ENCODE results near the gene CCL22. TPM values are rescaled to one million over a fixed set of nuclear protein-coding genes. Genes with fewer than 3 reads are reported as not detected.

Gene CCL22
- total RNA-seq, 1 donor from 2014 or later = not detected

GRCh38 chr16:57377080-57377841 is 18.7 kb downstream of the CCL22 start:
- DNase-seq (ENCODE audit: low spot score) = no peak

GRCh38 chr16:57379579-57379978 is 21.0 kb downstream of the CCL22 start:
- peaks cover 10% of the 10 kb centered on the region for H3K4me1 Mint-ChIP-seq (ENCODE audit: unreplicated experiment)
- peaks cover 1% of the 10 kb centered on the region for H3K27me3 Mint-ChIP-seq (ENCODE audit: unreplicated experiment)
- no peak for TF ChIP-seq CTCF (IDR thresholded peaks at IDR 0.05; ENCODE audit: unreplicated experiment)
- H3K9me3 Mint-ChIP-seq (ENCODE audit: unreplicated experiment) = no peaks in the 10 kb centered on the region
- no peak for DNase-seq (ENCODE audit: low spot score)
- H3K4me3 Mint-ChIP-seq (ENCODE audit: unreplicated experiment) = no peak overlapping the region
- no peak overlapping the region for H3K27ac Mint-ChIP-seq (ENCODE audit: unreplicated experiment)
- H3K36me3 Mint-ChIP-seq (ENCODE audit: low read depth, unreplicated experiment) = no peaks in the 10 kb centered on the region

More at GRCh38 chr16:57377080-57377841, 18.7 kb downstream of the CCL22 start:
- H3K36me3 Mint-ChIP-seq (ENCODE audit: low read depth, unreplicated experiment) = no peaks in the 10 kb centered on the region
- peaks cover 17% of the 10 kb centered on the region for H3K4me1 Mint-ChIP-seq (ENCODE audit: unreplicated experiment)
- H3K9me3 Mint-ChIP-seq (ENCODE audit: unreplicated experiment) = no peaks in the 10 kb centered on the region
- no peak overlapping the region for H3K4me3 Mint-ChIP-seq (ENCODE audit: unreplicated experiment)
- no peak overlapping the region for H3K27ac Mint-ChIP-seq (ENCODE audit: unreplicated experiment)
- TF ChIP-seq CTCF (IDR thresholded peaks at IDR 0.05; ENCODE audit: unreplicated experiment) = no peak
- peaks cover 4% of the 10 kb centered on the region for H3K27me3 Mint-ChIP-seq (ENCODE audit: unreplicated experiment)

GRCh38 chr16:57380671-57381462 is 22.3 kb downstream of the CCL22 start:
- H3K36me3 Mint-ChIP-seq (ENCODE audit: low read depth, unreplicated experiment) = no peaks in the 10 kb centered on the region
- DNase-seq (ENCODE audit: low spot score) = no peak

GRCh38 chr16:57381791-57382534 is 23.4 kb downstream of the CCL22 start:
- TF ChIP-seq CTCF (IDR thresholded peaks at IDR 0.05; ENCODE audit: unreplicated experiment) = no peak
- no peak overlapping the region for H3K4me3 Mint-ChIP-seq (ENCODE audit: unreplicated experiment)
- H3K36me3 Mint-ChIP-seq (ENCODE audit: low read depth, unreplicated experiment) = no peaks in the 10 kb centered on the region
- peaks cover 3% of the 10 kb centered on the region for H3K27me3 Mint-ChIP-seq (ENCODE audit: unreplicated experiment)
- no peaks in the 10 kb centered on the region for H3K9me3 Mint-ChIP-seq (ENCODE audit: unreplicated experiment)
- no peak overlapping the region for H3K27ac Mint-ChIP-seq (ENCODE audit: unreplicated experiment)
- H3K4me1 Mint-ChIP-seq (ENCODE audit: unreplicated experiment) = peaks cover 12% of the 10 kb centered on the region
- no peak for DNase-seq (ENCODE audit: low spot score)

More at GRCh38 chr16:57380671-57381462, 22.3 kb downstream of the CCL22 start:
- Mint-ChIP-seq H3K4me1 (ENCODE audit: unreplicated experiment) (peaks cover 10% of the 10 kb centered on the region), H3K4me3 (ENCODE audit: unreplicated experiment) (no peak overlapping the region), H3K27me3 (ENCODE audit: unreplicated experiment) (peaks cover 3% of the 10 kb centered on the region), H3K27ac (ENCODE audit: unreplicated experiment) (peak overlapping the region; percentile 10), H3K9me3 (ENCODE audit: unreplicated experiment) (no peaks in the 10 kb centered on the region)
- no peak for TF ChIP-seq CTCF (IDR thresholded peaks at IDR 0.05; ENCODE audit: unreplicated experiment)
